ENCODE measurements around the gene DDX25. TPM values are rescaled to one million over a fixed set of nuclear protein-coding genes. Genes with fewer than 3 reads are reported as not detected.

Gene DDX25
- total and polyA plus RNA-seq, 10 donors, result 0.11 to 1.8 (median 0.34) TPM; not detected in 2

DNA sequence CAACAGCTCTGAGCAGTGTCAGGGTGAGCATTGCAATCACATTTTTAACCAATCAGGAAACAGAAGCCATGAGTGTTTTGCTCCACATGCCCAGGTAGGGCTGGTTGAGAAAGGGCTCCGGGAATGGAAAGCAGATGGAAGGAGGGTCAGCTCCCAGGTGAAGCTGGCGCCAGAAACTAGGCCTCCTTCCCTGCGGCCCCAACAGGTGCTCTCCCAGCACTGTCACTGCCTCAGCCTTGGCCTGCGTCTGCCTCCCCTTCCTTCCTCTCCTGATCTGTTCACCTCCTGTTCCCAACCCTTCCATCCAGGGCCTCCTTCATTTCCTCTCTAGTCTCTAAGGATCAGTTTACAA, 36.9 kb downstream of the DDX25 start:
- Histone ChIP-seq H3K27ac (no peak overlapping the region), H3K4me3 (no peak overlapping the region), H3K4me1 (peaks cover 0 to 7% (median 0%) of the 10 kb centered on the region in 6 donors), H3K9me3 (no peaks in the 10 kb centered on the region), H3K27me3 (replicated peaks in 1 of 7) (peaks cover 0 to 14% (median 0%) of the 10 kb centered on the region in 7 donors), H3K36me3 (no peaks in the 10 kb centered on the region)
- intact Hi-C loops (cut with DNase I; ENCODE audit: low total_unique reads), result no loop called here
- TF ChIP-seq POLR2A (IDR thresholded peaks at IDR 0.05) (no peak), POLR2AphosphoS5 (IDR thresholded peaks at IDR 0.05) (no peak)
- DNase-seq, result no peak
- 72 to 87% (median 82%) methylated on average over 4 of the region's 4 CpGs for WGBS, 5 donors

GRCh38 chr11:125941619-125942611, 37.6 kb downstream of the DDX25 start:
- Histone ChIP-seq H3K4me1 (peaks cover 0 to 7% (median 0%) of the 10 kb centered on the region in 6 donors), H3K9me3 (no peaks in the 10 kb centered on the region), H3K27me3 (replicated peaks in 1 of 7) (peaks cover 0 to 15% (median 0%) of the 10 kb centered on the region in 7 donors), H3K36me3 (no peaks in the 10 kb centered on the region), H3K27ac (no peak overlapping the region), H3K4me3 (no peak overlapping the region)
- intact Hi-C loops (cut with DNase I; ENCODE audit: low total_unique reads), result no loop called here
- TF ChIP-seq, protein P1, sequence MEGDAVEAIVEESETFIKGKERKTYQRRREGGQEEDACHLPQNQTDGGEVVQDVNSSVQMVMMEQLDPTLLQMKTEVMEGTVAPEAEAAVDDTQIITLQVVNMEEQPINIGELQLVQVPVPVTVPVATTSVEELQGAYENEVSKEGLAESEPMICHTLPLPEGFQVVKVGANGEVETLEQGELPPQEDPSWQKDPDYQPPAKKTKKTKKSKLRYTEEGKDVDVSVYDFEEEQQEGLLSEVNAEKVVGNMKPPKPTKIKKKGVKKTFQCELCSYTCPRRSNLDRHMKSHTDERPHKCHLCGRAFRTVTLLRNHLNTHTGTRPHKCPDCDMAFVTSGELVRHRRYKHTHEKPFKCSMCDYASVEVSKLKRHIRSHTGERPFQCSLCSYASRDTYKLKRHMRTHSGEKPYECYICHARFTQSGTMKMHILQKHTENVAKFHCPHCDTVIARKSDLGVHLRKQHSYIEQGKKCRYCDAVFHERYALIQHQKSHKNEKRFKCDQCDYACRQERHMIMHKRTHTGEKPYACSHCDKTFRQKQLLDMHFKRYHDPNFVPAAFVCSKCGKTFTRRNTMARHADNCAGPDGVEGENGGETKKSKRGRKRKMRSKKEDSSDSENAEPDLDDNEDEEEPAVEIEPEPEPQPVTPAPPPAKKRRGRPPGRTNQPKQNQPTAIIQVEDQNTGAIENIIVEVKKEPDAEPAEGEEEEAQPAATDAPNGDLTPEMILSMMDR (IDR thresholded peaks at IDR 0.05 in 8 of 11, conservative IDR thresholded peaks at IDR 0.05 in 3 of 11), result peak in 6 of 11 experiments; percentile 27 to 63 (median 54)
- TF ChIP-seq POLR2AphosphoS5 (IDR thresholded peaks at IDR 0.05), result no peak
- whole genome bisulfite sequencing, 5 donors, result 36 to 46% (median 41%) methylated on average over 17 to 20 of the region's 20 CpGs
- no peak for DNase-seq

DNA sequence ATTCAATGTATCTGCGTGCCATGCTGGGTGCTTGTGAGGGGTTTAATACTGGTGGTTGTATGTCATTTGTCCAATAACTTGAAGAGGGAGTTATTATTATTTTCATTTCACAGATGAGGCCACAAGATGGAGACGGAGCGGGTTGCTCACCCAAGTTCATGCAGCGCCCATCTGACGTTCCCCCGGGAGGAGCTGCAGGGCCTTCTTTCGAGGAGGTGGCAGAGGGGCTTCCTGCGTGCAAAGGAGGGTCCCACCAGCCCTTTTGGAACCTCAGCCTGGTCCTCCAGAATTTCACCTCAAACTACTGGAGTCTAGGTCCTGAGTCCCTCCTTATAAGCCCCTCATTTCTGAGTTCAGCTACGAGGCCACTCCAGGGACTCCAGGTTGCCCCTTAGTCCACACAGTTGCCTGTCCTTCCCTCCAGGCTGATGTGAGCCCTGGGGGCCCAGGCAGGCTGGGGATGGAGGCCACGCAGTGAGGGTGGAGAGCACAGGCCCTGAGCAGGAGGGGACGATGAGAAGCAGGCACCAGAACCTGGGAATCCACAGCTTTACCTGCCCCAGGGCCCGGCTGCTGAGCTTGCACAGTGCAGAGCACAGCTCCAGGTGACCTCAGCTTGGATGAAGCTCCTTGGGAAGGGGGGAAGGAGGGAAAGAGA, 38.6 kb downstream of the DDX25 start:
- Histone ChIP-seq H3K27ac (no peak overlapping the region), H3K9me3 (no peaks in the 10 kb centered on the region), H3K4me3 (no peak overlapping the region), H3K4me1 (peaks cover 0 to 7% (median 0%) of the 10 kb centered on the region in 6 donors), H3K36me3 (no peaks in the 10 kb centered on the region), H3K27me3 (replicated peaks in 1 of 7) (peaks cover 0 to 15% (median 0%) of the 10 kb centered on the region in 7 donors)
- TF ChIP-seq POLR2AphosphoS5 (IDR thresholded peaks at IDR 0.05) (no peak), POLR2A (IDR thresholded peaks at IDR 0.05) (no peak)
- intact Hi-C loops (cut with DNase I; ENCODE audit: low total_unique reads), result no loop called here
- 87 to 92% (median 89%) methylated on average over 11 to 12 of the region's 12 CpGs for WGBS, 5 donors
- no peak for DNase-seq

DNA sequence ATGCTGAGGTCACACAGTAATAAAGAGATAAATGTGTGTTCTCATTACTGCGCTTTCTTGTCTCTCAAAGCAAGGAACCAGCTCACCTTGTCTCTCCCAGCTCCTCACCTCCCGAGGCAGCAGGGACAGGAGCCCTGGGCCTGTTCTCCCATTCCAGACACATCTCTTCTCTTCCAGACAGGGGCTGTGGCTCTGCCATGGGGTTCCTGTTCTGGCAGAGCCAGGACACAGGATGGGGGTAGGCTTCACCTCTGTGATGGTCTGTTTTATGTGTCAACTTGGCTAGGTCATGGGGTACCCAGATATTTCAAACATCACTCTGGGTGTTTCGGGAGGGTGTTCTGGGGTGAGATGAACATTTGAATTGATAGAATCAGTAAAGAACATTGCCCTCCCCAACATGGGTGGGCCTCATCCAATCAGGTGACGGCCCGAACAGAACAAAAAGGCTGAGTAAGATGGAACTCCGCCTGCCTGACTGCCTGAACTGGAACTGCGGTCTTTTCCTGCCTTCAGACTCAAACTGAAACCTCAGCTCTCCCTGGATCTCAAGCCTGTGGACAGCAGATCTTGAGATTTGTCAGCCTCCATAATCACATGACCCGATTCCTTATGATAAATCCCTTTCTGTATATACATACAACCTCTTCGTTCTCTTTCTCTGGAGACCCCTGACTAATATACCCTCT, 39.5 kb downstream of the DDX25 start:
- no peak for DNase-seq
- TF ChIP-seq, protein P1 (IDR thresholded peaks at IDR 0.05 in 8 of 11, conservative IDR thresholded peaks at IDR 0.05 in 3 of 11), result no peak
- TF ChIP-seq POLR2AphosphoS5 (IDR thresholded peaks at IDR 0.05), result no peak
- TF ChIP-seq POLR2A (IDR thresholded peaks at IDR 0.05), result no peak
- Histone ChIP-seq H3K4me3 (no peak overlapping the region), H3K36me3 (no peaks in the 10 kb centered on the region), H3K9me3 (no peaks in the 10 kb centered on the region), H3K4me1 (peaks cover 0 to under 1% (median 0%) of the 10 kb centered on the region in 6 donors), H3K27me3 (replicated peaks in 1 of 7) (peaks cover 0 to 15% (median 0%) of the 10 kb centered on the region in 7 donors), H3K27ac (no peak overlapping the region)
- intact Hi-C loops (cut with DNase I; ENCODE audit: low total_unique reads), result no loop called here
- WGBS, 5 donors, result 82 to 92% (median 90%) methylated on average over 9 of the region's 9 CpGs
